SHP77 treated with DMSO at 0.1 percent for 48 hours (cell line): ENCODE results near the gene LRTM2.

Source experiments
- DNase-seq: peaks from one replicate; lab custom pipeline; 2025; lab: John Stamatoyannopoulos, UW

The LRTM2 gene

DNA sequence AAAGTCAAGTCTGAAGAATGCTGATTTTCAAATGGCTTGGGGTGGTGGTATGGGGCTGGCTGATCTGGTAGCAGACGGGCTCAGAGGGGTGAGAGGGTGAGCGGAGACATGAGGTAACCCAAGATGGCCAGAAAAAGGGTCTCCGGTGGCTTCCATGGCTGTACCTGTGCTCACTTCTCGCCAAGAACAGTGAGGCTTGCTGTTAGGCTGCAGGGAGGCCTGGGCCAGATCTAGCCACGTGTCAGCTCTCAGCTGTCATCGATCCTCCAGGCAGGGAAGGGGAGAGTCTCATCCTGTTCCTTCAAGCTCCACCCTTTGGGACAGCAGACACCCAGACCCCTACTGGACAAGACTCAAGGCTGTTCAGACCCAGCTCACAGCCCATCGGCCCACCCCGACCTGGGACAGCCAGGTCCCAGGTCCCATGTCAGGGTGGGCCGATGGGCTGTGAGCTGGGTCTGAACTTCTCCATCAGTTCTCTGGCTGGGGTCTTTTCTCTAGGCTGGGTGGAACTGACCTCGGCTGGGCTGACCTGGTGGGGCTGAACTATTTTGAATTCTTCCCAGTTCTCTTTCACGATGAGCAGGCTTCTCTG is 9.0 kb downstream of the LRTM2 start:
- DNase-seq: no peak

DNA sequence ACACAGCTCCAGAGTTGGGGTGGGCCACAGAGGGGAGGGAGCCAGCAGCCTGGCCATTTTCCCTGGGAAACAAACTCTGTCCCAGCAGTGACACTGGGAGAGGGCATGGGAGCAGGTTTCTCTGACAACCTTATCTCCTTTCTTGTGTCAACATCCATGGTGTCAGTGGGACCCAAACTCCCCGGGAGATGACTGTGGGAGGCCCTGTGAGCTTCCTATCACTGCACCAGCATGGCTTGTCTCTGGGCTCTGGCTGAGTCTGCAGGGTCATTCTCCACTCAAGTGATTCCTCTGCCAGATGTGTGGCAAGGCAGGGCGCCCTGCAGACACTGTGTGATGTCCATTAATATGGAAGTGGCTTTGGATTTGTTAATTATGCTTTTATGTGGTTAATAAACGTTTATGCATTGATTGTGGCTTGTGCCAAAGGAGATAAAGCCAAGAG is 10.1 kb downstream of the LRTM2 start:
- no peak for DNase-seq

DNA sequence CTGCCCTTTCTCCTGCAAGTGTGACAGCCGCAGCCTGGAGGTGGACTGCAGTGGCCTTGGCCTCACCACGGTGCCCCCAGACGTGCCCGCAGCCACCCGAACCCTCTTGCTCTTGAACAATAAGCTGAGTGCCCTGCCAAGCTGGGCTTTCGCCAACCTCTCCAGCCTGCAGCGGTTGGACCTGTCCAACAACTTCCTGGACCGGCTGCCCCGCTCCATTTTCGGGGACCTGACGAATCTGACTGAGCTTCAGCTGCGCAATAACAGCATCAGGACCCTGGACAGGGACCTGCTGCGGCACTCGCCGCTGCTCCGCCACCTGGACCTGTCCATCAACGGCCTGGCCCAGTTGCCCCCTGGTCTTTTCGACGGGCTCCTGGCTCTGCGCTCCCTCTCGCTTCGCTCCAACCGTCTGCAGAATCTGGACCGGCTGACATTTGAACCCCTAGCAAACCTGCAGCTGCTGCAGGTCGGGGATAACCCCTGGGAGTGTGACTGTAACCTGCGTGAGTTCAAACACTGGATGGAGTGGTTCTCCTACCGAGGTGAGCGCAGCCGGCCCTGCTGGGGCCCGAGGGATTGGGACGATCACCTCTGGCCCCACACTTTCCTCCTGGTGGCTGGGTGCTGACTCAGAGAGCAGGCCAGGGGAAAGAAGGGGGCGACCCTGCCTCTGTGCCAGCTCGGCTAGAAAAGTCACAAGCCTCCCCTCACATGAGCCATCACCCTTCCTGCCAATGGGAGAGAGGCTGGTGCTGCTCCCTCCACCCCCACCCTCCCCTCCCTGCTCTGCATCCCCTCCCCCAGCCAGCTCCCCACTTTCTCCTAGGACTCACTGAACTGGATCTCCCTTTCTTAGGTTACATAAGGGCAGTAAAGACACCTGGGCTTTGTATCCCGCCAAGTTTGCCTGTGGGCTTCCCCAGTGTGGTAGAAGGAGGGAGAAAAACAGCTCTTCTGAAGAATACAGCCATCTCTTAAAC is 10.9 kb downstream of the LRTM2 start:
- no peak for DNase-seq

DNA sequence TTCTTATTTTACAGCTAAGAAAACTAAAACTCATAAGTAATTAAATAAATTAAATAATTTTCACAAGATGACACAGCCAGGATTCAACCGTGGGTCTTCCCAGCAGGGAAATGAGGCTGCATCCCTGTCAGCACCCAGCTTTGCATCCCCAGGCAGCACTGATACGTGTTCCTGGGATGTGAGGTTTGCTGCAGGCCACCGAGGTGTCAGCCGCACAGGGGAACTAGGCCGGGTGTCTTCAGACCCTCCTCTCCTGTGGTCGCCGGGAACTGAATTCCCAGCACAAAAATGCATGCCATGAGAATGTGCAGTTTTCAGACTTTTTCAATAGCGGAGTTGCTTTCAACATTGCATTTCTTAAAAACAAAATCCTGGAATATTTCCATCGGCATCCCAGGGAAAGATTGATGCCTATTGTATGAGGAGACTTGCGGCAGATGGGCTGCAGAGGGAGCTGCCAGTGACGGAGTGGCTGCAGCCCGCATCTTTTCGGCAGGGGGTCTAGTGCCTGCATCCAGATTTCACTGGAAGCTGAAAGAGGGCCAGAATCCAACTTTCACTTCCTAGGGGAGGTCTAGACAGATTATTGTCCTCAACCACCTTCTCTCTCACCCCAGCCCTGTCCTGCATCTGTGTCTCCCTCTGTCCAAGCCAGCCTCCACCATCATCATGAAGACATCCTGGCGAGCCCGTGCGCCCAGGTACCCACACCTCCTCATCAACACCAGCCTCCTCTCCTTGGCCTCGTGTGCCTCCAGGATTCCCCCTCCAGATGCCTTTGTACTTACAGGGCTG is 12.6 kb downstream of the LRTM2 start:
- no peak for DNase-seq

DNA sequence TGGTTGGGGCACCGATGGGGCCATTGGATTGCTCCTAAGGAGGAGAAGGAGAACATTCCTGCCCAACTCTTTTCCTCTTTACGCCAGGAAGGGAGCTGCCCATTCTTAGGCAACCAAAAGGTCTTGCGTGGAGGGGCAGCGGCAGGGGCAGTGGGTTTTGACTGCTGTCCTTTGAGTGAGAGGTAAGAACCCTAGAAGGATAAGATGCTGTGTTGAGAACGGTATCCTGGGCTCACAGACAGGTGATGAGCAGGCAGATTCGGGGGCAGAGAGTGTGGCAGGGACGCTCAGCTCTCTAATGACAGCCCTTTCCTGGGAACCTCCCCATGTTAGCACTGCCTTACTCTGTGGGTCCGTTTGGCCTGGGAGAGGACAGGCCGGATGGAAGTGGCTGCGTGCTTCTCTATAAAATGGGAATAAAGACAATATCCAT is 13.2 kb downstream of the LRTM2 start:
- no peak for DNase-seq

DNA sequence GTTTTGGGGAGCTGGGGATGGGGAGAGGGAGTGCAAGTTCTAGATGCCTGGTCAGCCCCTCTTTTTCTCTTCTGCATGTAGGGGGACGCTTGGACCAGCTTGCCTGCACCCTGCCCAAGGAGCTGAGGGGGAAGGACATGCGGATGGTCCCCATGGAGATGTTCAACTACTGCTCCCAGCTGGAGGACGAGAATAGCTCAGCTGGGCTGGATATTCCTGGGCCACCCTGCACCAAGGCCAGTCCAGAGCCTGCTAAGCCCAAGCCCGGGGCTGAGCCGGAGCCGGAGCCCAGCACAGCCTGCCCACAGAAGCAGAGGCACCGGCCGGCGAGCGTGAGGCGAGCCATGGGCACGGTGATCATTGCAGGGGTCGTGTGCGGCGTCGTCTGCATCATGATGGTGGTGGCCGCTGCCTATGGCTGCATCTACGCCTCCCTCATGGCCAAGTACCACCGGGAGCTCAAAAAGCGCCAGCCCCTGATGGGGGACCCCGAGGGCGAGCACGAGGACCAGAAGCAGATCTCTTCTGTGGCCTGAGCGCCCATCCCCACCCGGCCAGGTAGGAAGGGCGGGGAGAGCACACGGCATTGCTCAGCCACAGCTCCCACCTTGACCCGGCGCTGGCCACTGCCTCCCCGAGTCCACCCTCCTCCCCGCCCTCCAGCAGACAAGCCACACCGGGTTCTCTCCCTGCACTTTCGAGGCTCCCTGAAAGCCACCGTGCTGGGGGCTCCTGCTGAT is 14.0 kb downstream of the LRTM2 start:
- DNase-seq: no peak

DNA sequence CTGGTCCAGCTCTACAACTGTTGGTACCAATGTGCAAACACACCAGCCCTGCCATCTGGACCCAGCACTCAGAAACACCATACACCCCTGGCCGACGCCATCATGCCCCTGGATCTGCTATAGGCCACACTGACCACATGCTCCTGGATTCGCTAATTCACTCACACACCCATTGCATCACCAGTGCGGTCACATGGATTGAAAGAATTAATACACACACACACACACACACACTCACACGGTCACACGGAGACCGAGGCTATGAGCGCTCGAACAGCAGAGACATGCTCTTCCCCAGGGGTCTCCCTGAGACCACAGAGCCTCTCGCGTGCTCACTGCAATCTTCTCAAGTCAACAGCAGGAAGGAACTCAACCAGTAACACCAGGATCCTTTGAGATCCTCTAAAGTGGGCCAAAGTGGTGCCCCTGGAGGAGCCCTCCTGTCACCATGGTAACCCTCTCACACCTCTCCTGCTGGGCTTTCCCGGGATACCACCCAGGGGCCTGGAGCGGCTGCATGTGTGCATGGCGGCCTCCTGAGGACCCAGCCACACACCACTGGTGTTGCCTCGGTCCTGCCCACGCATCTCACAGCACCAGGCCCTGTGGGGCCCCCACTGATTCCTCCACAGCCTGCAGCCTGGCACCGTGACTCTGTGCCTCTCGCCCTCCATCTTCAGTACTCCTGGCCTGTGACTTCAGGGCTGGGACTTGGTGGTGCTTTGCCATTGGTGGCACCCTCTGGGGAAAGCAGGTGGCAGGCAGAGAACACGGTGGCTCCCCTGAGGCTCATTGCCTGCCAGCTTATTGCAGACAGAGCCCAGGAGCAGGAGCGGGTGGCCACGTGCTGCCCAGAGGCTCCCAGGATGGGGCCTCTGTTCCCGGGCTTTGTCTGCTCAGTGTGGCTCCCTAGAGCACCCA is 15.1 kb downstream of the LRTM2 start:
- no peak for DNase-seq

DNA sequence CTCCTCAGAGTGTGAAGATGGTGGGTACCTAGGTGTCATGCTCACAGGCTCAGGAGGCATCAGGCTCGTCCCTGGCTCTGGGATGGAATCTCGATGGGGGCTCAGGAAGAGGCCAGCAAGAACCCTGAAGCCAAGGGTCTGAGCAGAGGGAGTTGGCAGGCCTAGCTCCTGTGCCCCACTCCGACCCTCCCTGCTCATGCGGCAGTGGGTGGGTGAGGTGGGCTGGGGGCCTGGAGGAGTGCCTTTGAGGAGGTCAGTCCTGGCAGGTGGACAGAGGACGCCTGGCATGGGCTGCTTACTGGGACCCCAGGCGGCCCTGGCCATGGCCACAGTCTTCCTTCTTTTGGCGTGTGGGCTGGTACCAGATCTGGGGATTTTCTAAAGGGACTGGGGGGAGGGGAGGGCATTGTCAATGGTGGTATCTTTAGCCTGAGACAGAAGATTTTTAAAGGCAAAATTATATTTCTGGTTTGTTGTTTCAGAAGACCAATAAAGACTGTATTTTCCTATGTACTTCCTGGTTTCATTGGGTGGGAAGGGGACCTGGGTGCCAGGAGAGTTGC is 16.0 kb downstream of the LRTM2 start:
- DNase-seq: no peak

DNA sequence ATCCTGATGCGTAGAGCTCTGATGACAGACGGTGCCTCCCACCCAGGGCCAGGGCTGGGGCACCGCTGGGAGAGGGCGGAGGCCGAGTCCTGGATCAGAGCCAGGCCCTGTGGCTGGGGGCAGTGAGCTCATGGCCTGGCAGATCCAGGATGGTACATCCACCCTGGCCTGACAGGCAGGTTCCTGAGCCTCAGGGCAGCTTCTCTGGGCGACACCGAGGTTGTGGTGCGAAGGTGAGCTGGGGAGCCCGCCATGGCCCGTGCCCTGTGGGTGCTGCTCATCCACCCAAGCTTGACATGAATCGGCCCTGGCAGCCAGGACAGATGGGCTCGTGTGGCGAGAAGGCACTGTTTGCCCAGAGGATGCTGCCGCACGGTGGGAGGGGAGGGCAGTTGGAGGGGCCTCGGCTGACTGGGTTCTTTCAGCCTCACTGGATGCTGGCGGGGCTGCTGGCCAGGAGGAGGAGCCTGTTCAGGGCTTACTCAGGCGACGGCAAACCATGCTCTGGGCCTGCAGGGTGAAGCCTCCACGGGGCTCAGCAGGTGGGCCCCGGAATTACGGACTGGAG is 16.6 kb downstream of the LRTM2 start:
- no peak for DNase-seq

DNA sequence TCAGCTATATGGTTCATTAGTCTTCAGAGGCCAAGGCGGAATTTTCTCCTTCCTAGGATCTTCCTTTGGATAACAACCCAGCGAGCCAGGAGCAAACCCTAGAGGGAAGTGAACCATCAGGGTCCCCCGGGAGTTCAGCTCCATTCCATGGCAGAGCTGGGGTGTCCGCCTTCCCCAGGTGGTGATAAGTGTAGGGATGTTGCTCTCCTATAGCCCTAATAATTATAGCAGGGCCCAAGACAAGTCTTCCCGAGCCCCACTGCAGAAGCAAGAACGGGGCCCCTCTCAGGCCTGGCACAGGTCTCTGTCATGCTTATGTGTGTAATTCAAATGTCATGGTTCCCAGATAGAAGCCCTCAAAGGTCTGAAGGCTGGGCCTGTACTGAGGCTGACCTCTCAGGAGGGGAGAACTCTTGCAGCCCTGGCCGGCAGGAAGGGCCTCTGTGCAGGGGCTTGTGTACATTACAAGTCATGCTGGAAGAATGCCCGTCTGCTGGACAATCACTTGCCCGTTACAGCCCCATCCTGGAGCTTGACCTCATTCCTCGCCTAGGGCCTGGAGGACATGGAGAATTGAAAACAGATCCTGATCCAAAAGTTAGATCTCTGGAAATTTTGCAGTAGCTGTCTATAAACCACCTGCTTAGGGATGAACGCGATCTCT is 17.3 kb downstream of the LRTM2 start:
- no peak for DNase-seq

DNA sequence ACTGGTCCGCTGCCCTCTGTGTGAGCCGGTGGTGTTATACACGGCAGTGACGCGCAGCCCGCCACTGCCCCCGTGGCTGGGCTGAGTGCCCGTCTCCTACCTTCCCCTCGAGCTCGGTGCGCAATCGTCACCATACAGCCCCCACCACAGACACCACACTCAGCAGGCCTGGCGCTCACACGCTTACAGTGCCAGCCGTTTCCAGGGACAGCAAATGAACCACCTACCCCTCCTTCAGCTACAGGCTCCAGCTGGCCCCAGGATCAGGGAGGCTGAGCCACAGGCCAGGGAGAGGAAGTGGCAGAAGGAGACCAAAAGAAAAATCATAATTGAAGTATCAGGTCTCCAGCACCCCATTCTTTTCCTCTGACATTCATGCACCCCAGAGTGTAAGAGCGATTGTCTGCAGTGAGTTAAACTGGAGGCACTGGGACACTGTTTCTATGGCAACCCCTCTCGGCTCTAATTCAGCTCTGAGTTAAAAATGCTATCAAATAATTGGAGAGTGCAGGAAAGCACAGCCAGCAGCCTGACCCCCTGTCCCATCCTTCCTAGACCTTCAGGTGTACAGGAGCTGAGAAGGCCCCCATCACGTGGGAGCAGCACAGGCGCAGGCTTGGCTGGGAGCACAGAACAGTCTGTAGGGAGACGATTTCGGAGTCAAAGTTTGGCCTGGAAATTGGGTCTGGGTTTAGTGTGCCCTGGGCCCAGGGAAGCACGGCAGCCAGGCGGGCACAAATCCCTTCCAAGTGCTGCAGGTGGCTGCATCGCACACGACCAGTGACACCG is 18.0 kb downstream of the LRTM2 start:
- no peak for DNase-seq

DNA sequence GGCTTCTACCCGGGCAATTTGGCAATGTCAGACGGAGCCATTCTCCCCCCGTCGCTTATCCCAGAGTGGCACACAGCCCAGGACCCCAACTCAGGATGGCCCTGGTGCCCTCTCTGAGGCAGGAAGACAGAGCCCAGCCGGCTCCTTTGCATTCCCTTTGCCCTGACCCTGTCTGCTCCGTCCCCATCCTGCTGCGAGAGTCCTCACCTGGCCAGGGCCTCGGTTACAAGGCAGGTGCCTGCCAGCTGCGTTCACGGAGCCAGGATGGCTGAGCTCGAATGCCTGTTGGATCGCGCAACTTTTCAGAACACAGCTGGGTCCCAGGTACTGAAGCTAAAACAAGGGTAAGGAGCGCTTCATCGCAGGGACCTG is 18.6 kb downstream of the LRTM2 start:
- no peak for DNase-seq

DNA sequence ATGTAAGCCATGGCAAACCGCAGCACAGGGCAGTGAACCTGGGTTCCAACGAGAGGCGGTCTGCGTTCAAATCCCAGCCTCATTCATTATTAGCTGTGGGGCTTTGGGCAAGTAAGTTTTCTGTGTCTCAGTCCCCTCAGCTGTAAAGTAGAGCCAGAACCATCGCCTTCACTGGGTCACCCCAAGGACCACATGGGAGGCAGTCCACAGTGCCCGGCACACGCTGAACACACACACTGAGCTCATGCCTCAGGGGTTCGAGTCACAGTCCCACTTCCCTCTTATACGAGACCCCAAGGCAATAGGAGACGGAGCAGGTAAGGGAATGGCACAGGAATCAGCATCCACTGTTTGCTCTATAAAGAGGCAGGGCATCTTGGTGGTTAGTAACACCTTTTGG is 19.1 kb downstream of the LRTM2 start:
- DNase-seq: no peak

DNA sequence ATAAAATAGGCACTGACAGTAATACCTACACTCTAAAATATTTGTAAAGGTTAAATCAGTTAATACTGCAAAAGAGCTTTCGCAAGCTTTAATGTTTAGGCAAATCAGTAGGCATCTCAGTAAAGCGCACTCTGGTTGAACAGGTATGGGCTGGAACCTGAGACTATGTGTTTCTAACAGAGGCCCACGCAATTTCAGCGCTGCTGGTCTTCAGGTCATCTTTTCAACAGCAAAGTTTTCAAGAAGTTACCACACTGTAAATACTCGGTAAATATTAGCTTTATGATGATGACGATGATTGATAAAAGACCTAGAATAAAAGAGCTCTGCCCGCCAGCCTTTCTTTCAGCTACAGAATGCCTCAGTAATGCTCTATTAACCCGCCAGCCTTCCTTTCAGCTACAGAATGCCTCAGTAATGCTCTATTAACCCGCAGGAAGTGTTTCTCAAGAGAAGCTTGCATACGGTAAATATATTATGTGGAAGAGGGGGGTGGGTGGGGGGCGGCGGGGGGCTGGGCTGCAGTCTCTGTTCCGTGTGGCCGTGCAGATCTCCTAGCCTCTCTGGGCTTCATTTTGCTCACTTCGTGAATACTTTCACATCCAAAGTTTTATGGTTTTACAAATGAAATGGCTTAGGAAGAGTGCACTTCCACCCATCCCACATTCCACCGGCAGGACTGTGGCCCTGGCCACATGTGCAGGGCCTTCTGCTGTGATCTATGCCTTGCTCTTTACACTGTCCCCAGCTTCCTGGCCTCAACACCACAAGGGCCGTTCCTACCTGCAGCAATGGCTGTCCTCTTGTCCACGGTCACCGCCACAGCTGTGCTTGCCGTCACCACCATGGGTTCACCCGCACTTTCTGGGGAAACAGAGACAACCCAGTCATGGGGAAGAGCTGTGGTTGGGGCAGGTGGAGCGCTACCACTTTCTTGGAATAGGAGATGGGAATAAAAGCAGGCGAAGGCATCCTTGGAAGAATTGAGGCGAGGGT is 19.9 kb downstream of the LRTM2 start:
- DNase-seq: no peak

DNA sequence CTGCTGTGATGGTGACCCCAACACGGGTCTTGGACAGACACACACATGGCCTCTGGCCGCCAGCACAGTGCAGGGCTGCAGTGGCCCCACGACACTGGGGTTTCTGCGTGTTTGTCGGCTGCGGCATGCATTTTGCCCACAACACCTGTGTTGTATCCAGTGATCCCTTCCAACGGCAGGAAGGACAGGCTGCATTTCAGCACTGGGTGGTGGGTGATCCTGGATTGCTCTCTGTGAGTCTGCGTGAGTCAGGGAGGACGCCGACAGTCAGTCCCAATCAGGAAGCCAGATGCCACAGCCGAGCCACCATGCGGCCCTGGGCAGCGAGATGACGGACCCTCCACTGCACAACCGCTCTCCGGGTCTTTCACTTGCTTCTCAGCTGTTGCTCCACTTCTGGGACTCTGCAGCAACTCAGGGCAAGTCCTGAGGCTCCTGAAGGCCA is 20.6 kb downstream of the LRTM2 start:
- DNase-seq: no peak

DNA sequence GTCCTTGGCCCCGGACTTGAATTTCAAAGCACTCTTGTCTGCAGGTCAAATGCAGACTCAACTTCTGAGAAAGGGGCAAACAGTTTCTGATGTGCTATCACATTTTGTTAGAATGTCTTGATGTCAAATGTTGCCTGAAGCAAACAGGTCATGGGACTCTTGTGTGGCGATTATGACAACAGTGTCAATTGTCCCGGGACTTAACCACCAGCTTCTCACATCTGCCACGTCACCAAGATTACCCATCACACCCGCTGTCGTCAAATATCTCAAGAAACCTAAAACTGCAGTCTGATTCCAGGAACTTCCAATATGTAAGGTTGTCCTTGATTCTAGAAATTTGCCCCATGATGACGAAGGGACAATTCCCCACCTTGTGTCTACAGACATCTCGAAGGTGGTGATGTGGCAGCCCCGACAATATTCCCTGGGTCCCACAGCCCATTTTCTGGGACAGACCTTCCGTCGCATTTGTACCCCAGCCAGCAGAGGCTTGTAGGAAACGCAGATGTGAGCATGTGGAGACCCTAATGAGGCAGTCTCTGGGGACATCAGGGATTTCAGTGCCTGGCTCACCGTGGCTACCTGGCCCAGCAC is 21.3 kb downstream of the LRTM2 start:
- no peak for DNase-seq
